Stimulated activated CD8-positive, alpha-beta memory T cell treated with anti-CD3 and anti-CD28 coated beads, Interleukin-15, amount 100 ng/mL, for 24 hours (primary cell): Measurements from ENCODE around the gene PRKCH.

ENCODE experiments used
- DNase-seq: peaks from one replicate; pipeline ENCODE4 v3.0.0-alpha.2; 2020; ENCODE audit warnings: low read depth

PRKCH gene

DNA sequence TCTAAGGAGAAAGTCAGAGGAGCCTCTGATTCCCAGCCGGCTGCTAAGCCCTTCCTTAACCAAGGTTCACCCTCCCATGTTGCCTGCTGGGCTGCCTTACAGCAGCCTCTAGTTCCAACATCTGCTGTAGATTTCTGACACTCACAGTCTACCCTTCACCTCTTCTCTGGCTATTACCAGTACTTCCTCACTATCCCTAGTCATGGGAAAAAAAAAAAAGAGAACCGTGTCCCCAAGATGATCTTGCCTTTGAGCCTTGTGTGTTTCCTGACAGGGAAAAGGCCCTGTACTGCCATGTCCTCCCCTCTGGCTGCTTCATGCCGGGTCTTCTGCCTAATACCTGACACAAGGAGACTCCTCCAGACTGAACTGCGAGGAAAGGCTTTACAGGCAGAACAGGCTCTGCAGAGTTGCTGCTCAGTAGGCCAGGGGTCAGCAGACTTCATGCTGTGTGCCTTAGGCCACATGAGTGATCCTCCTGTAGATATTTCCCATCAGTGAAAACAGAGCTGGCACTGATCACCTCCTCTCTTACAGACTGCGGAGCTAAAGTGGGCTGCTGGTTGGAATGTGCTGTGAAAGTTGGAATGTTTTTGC is 46.8 kb downstream of the PRKCH start:
- no peak for DNase-seq

DNA sequence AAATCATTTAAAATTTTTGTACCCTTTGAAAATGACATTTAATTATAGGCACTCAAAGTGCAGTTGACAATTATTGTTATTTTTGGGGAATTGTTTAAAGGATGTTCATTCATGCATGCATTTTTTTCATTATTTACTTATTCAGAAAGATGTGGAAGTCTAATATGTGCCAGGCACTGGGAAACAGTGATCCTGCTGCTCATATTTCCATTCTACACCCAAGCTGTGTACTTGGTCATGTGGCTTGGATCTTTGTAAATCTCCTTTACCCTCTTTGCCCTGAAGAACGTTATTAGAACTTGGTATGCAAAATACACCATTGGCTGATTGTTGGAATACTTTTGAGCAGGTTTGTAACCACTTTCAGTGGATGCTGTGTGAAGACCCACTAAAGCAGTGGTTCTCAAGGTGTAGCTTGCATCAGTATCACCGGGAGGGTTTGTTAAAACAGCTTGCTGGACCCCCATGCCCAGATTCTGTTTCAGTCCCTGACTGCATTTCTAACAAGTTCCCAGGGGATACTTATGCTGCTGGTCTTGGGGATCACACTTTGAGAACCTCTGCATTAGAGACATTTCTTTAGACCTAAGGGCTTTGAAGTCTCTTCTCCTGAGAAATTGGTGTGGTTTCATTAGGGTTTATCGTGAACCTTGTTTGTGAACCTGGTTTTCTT is 47.5 kb downstream of the PRKCH start:
- no peak for DNase-seq

DNA sequence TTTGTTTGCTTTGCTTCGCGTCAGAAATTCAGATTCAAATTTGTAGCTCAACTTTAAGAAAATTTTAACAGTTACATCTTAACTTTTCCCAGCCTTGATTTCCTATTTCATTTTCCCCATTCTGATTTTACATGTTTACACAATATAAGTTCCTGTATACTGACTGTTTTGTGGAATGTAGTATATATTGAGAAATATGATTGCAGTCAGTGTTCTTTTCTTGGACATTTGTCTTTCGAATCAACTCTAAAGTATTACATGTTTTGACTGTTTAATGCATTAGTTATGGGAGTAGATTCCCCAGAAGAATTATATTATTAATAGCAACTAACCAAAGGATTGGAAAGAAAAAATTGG is 48.1 kb downstream of the PRKCH start:
- no peak for DNase-seq

DNA sequence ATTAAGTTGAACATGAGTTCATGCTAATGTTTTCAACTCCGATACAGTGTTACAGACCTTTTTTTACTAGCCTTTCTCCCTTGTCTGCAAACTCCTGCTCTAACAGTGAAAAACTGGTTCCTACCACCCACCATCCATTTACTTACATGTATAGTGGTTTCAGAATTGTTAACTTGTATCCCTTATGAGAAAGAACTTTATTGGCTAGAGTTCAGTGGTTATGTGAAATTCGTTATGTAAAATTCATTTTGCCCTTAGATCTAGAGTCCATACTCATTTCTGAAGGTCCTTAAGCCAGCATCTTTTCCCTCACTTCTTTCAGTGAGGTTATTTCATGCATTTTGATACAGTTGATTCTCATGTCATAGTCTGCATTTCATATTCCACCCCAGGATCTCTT is 51.0 kb downstream of the PRKCH start:
- no peak for DNase-seq

DNA sequence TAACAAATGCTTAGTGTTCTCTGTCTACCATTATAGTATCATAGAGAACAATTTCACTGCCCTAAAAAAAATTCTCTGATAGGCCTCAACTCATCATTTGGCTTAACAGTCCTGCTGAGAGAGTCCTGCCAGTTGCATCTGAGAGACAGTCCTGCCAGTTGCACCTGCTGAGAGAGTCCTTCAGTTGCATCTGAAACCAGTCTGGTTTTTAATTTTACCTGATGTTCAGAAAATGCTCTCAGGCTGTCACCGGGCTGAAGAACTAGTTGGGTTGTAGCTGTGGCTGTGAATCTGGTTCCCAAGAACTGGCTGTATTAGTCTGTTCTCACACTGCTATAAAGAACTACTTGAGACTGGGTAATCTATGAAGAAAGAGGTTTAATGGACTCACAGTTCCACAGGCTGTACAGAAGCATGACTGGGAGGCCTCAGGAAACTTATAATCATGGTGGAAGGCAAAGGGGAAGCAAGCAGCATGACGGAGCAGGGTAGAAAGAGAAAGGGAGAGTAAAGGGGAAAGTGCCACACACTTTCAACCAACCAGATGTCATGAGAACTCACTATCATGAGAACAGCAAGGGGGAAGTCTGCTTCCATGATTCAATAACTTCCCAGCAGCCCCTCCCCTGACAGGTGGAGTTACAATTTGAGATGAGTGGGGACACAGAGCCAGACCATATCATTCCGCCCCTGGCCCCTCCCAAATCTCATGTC is 51.6 kb downstream of the PRKCH start:
- DNase-seq: no peak

DNA sequence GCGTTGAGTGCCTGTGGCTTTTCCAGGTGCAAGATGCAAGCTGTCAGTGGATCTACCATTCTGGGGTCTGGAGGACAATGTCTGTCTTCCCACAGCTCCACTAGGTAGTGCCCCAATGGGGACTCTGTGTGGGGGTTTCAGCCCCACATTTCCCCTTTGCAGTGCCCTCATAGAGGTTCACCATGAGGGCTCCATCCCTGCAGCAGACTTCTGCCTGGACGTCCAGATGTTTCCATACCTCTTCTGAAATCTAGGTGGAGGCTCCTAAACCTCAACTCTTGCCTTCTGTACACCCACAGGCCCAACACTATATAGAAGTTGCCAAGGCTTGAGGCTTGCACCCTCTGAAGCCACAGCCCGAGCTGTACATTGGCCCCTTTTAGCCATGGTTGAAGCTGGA is 52.9 kb downstream of the PRKCH start:
- DNase-seq: no peak

DNA sequence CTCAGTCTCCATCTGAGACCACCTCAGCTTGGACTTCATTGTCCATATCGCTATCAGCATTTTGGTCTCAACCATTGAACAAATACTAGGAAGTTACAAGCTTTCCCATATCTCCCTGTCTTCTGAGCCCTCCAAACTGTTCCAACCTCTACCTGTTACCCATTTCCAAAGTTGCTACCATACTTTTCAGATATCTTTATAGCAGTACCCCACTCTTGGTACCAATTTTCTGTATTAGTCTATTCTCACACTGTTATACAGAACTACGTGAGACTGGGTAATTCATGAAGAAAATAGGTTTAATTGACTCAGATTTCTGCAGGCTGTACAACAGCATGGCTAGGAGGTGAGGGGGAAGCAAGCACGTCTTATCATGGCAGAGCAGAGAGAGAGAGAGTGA is 53.8 kb downstream of the PRKCH start:
- no peak for DNase-seq

DNA sequence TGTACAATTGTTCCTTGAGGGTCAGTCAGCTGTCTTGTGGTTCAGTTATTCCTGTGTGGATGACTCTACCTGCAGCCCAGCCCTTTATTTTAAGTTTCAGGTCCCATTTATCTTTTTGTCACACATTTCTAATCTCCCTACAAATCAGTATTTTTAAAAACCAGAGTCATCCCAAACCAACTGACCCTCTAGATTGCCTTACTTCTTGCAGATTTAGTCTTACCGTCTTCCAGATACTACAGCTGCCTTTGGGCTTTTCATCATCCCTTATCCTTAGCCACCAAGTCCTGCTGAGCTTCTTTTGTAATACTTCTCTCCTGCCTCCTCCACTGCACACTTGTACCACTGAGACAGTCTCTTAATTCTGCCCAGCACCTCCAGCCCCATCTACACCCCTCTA is 54.9 kb downstream of the PRKCH start:
- no peak for DNase-seq

DNA sequence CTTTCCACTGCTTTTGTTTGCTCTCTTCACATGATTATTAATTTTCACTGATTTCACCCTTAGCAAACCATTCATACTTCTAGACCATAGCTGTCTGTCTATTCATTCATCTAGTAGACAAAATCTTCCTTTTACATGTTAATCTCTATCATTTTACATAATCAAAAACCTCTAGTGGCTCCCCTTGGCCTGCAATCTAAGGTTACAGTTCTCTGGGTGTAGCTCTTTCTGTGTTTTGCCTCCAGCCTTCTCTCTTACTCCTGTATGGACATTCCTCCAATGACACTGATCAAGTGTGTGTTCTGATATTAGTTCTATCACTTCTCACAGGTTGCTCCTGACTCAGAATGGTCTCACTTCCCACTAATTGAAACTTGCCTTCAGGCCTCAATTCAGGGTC is 56.4 kb downstream of the PRKCH start:
- no peak for DNase-seq

DNA sequence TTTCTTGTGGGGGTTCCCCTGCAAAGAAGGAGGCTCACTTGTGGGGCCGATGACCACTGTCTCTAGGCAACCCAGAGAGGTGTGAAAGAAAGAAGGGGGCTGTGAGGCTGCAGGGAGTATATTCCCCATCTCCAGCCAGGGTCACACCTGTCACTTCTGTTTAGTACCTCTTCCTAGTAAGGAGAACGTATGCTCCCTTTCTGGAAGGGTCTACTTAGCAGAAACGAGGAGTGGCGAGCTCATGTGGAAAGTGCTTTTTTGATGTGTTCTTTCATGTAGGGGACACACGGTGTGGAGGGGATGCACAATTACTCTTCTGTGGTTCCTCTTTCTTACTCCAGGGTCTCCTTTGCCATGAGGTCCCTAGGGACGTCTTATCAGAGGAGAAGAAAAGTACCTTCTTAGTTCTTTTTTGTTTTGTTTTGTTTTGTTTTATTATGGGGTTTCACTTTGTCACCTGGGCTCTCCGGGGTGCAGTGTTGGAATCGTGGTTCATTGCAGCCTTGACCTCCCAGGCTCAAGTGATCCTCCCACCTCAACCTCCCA is 58.3 kb downstream of the PRKCH start:
- no peak for DNase-seq

DNA sequence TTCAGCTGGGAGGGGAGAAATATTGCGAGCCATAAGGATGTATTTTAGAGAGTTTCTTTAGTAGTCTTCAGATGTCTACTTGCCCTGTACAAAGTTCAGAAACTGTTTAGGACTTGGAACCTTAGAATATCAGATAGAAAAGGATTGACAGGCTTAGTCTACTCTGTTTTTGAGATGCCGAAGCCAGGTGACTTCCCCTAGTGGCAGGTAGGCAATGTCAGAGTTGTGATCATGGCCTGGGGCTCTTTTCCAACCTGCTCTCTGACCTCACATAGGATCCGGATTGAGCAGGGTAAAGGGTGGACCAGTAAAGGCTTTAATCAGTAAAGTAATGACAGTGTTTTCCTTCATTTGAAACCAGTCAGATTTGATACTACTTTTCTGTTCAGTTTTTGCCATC is 59.6 kb downstream of the PRKCH start:
- no peak for DNase-seq

DNA sequence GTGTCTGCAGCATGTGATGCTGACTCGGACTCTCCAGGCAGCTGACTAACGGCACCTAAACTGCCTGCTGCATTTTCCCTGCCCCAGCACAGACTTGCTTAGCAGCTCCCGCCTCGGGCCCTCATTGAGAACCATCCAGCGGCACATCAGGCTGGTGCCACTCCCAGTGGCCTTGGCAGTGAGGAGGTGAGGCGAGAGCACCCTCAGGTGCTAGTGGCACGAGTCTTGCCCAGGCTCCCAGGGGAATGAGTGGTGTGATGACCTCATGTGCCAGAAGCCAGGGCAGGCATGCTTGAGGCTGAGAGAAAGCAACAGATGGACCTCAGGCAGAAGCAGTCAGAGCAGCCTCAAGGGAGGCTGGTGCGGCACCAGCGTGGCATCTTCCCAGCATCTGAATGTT is 60.2 kb downstream of the PRKCH start:
- no peak for DNase-seq

DNA sequence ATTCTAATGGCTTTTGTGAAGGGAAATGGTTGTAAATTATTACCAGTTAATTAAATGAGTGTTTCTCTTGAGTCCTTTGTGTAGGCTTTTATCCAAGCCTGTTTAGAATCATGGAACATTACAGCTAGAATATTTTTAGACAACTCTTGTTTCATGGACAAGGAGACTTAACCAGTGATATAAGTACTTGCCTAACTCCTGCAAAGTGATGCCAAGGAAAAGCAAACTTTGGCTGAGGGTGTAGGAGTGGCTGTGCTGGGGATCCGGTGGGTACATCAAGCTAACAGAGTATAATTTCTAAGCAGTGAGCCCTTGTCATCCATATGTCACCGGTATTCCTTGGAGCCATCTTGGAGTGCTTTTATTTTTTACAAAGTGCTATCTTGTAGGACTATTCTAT is 61.5 kb downstream of the PRKCH start:
- DNase-seq: no peak

DNA sequence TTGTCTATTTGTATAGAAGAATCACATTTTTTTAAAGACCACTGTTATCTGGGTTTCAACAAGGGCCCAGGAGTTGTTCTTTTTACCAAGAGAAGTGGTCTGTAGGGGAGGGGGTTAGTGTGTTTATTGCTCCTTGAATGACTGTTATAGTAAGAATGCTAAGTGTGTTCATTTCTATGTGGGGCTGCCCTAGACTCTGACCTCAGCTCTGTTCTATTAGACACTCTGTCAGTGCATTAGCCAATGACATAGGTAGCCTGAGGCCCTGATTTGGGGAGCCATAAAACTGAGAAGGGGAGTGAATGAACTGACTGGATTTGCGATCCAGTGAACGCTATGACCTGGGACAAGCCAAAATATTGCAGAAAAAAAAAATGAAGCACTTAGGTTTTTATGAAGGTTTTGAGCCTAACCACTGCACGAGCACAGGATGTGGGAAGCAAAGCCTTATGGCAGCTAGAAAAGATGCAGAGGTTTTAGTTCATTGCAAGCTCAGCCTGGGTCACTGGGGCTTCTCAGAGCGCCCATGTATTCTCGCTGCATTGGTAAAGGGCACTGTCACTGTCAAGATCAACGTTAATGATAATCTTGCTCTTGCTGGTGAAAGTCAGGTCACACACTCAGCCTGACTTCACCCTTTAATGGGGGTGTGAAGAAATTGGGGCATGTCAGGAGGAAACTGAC is 63.8 kb downstream of the PRKCH start:
- DNase-seq: no peak

DNA sequence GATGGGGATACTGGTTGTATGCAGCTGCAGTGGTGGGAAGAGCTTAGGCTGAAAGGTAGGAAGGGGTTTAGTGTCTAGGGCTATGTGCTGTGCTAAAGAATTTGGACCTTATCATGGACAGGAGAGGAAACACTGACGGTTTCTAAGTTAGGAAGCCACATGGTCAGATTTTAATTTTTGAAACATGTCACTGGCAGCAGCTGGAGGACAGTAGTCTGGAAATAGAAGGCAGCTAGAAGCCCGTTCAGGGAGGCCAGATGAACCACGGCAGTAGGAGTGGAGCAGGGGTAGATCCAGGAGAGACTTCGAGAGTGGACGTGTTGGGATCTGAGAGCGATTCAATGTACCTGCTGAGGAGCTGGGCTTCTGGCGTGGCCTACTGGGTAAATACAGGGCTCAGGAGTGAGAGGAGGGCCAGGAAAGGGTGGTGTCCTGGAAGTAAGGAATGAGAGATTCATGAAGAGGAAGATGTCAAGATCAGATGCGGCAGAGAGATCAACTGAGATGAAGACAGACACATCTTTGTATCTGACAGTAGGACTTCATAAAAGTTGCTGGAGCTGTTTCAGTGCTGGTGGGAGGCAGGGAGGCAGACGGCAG is 64.9 kb downstream of the PRKCH start:
- no peak for DNase-seq

DNA sequence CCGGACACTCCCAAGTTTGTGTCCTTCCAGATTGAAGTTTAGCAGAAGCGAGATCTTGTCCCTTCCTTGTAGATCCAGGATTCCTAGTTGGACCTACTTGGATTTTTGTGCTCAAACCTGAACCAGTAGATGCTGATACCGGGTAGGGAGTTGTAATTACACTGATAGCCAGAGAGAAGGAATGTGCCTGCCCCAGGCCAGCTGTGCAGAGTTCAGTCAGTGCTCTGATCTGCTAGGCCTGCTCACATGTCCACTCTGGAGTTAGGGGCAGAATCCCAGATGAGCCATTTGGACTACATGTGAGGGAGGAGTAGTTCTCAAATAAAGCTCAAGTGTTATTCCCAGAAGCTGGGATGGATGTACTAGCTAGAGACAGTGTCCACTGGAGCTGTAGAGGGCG is 65.7 kb downstream of the PRKCH start:
- no peak for DNase-seq

DNA sequence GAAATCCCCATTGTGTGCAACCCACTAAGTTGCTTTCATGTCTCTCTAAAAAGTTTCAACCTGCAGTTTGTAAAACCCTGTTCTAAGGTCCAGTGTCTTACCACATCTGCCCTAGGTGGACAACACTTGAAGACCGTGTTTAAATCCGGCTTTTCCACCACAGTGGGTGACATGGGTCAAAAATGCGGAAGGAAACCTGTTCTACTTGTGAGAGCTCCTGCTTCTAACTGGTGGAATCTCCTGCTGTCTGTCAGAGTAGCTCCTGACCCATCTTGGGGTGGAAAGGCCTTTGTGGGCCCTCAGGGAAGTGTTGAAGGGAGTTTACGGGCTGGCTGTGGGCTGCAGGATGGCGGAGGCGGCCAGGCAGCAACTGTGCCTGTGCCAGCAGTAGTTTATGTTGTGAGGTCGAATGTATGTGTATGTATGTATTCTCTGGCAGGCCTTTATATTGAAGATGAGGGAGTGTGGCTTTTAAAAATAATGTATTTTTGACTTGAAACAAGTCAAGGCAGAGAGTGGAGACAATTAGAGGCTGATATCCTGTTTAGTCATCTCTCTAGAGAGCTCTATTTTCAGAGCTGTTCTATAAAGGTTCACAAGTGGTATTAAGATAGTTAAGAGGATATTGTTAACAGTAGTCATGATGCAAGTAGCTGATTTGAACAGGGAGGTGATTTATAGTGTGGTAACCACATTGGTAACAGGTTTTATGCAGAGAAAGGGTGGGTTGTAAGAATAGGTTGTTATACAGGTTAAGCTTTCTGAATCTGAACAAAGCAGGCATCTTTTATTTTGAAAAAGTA is 67.0 kb downstream of the PRKCH start:
- no peak for DNase-seq

DNA sequence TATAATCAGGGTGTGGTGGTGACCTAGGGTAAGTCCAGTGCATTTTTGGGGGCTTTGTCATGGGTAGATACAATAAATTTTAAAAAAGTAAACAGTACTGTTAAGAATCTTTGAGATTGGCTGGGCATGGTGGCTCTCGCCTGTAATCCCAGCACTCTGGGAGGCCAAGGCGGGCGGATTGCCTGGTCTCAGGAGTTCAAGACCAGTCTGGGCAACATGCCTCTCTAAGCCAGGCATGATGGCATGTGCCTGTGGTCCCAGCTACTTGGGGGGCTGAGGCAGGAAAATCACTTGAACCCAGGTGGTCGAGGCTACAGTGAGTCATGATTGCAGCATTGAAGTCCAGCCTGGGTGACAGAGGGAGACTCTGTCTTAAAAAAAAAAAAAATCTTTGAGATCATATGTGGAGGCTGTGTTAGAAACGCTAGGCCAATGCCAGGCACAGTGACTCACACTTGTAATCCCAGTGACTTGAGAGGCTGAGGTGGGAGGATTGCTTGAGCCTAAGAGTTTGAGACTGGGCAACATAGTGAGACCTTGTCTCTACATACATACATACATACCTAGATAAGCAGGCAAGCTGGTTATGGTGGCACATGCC is 67.7 kb downstream of the PRKCH start:
- DNase-seq: no peak

DNA sequence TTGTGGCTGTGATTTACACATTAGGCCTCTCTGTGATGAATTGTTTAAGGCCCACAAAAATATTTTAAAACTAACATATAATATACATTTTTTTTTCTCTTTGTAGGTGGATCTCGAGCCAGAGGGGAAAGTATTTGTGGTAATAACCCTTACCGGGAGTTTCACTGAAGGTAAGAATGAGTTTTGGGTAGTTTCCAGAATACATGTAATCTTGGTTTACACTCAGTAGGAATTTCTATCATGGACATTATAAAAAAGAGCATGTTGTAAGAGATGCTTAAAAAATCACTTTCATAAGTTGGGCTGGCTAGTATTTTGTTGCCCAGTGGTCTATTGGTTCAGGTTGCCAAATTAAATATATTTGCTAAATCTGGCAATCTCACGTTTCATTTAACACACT is 69.7 kb downstream of the PRKCH start:
- DNase-seq: no peak

DNA sequence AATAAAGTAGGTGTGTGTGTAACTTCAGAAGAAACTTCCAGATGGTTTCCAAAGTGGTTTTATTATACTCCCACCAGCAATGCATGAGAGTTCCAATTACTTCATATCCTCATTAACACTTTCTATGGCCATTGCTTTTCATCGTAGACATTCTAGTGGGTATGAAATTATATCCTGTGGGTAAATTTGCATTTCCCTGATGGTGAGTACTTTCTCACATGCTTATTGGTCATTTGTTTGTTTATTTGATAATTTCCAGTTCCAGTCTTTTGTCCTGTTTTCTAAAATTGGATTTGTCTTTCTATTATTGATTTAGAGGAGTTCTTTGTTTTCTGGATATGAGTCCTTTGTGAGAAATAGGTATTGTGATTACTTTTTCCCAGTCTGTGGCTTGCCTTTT is 70.9 kb downstream of the PRKCH start:
- no peak for DNase-seq

DNA sequence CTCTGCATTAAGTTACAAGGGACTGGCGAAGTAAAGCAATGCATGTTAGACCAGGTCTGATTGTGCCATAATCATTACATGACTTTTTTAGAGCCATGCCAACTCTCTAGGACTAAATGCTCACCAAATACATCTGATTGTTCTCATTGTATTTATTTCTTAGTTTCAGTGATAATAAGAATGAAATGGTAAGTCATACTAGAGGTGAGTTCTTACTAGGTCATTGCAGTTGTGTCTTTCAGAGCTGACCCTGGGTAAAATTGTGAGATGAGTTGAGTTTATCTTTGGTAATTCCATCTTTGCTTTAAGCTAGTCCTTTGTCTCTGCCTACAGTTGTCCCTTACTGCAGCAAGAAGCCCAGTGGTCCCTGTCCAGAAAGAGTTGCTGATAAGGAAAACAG is 73.2 kb downstream of the PRKCH start:
- DNase-seq: no peak
